Mammary epithelial cell (primary cell): ENCODE data around the gene SH2D3A.

Source experiments
- EZH2 ChIP-seq: IDR thresholded peaks from 2 replicates; pipeline ENCODE4 v1.6.1; 2012; ENCODE audit warnings: low read length, inconsistent platforms, borderline replicate concordance
- TF ChIP-seq, protein P1 (sequence below), 2 donors: IDR thresholded peaks in 1 of 2; conservative IDR thresholded peaks in 1 of 2; 2 replicates each; pipeline ENCODE4 v1.5.1; 2011 to 2012; ENCODE audit warnings: inconsistent platforms in 2 of 2, low read length in 2 of 2, mild to moderate bottlenecking in 2 of 2, control low read depth in 1 of 2, low read depth in 1 of 2; ENCODE audit not compliant: insufficient read depth in 1 of 2; ENCODE audit errors: extremely low read depth in 1 of 2

DNA sequence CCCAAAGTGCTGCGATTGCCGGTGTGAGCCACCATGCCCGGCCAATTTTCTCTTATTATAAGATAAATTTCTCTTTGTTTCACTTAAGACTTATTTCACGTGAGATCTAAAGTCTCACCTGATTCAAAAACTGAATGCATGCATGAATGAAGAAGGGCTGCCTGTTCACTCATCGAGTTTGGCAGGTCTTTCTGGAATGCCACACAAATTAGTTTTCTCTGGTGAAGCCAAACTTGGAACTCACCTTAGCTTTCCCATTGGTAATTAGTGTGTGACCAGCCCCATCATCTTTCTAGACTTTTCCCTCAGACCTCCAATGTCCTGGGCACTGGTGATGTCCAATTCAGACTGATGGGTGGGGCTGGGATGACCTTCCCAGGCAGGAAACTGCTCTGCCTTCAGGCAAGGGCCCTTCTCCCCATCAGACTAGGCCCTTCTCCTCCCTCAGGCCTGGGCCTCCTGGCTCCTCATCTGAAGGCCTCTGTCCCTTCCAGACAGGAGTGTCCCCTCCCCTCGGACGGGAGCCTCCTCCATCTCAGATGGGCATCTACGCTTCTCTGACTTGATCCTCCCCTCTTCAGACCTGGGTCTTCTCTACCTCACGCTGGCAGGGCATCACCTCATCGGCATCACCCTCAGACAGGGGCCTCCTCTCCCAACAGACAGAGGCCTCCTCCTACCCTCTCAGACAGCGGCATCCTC is 61.2 kb downstream of the SH2D3A start:
- TF ChIP-seq, protein P1, sequence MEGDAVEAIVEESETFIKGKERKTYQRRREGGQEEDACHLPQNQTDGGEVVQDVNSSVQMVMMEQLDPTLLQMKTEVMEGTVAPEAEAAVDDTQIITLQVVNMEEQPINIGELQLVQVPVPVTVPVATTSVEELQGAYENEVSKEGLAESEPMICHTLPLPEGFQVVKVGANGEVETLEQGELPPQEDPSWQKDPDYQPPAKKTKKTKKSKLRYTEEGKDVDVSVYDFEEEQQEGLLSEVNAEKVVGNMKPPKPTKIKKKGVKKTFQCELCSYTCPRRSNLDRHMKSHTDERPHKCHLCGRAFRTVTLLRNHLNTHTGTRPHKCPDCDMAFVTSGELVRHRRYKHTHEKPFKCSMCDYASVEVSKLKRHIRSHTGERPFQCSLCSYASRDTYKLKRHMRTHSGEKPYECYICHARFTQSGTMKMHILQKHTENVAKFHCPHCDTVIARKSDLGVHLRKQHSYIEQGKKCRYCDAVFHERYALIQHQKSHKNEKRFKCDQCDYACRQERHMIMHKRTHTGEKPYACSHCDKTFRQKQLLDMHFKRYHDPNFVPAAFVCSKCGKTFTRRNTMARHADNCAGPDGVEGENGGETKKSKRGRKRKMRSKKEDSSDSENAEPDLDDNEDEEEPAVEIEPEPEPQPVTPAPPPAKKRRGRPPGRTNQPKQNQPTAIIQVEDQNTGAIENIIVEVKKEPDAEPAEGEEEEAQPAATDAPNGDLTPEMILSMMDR (conservative IDR thresholded peaks at IDR 0.05 in 1 of 2, IDR thresholded peaks at IDR 0.05 in 1 of 2; ENCODE audit: extremely low read depth in 1 of 2, insufficient read depth in 1 of 2, low read depth in 1 of 2, low read length in 2 of 2), result no peak
- TF ChIP-seq EZH2, result no peak
